H1 (cell line): ENCODE measurements around the gene CTNND2. TPM values are rescaled to one million over a fixed set of nuclear protein-coding genes. Genes with fewer than 3 reads are reported as not detected.

ENCODE experiments used
- CBX5 ChIP-seq: fragments of 300-800, 300-1000 bp; sonication (generic); IDR thresholded peaks from 2 replicates; pipeline ENCODE4 v1.7.1; 2016; ENCODE audit warnings: antibody characterized with exemption, low read length, low read depth
- CEBPB ChIP-seq: IDR thresholded peaks from 2 replicates; pipeline ENCODE4 v1.6.1; 2012; ENCODE audit warnings: low read depth, low read length
- CHD2 ChIP-seq: IDR thresholded peaks from 2 replicates; pipeline ENCODE4 v1.6.1; 2012; ENCODE audit warnings: low read length, improper control_type of control experiment
- CHD7 ChIP-seq: fragments of 300-600 bp; sonication (generic); IDR thresholded peaks from 2 replicates; pipeline ENCODE4 v1.7.1; 2012; ENCODE audit warnings: low read length, moderate library complexity, mild to moderate bottlenecking, inconsistent platforms; ENCODE audit not compliant: insufficient replicate concordance
- CTBP2 ChIP-seq: IDR thresholded peaks from 2 replicates; pipeline ENCODE4 v1.7.0; 2011; ENCODE audit warnings: borderline replicate concordance, mild to moderate bottlenecking, moderate library complexity, mixed read lengths, low read length; ENCODE audit not compliant: insufficient read depth, insufficient read length
- EGR1 ChIP-seq: IDR thresholded peaks from 2 replicates; pipeline ENCODE4 v1.6.1; 2011; ENCODE audit warnings: low read depth, low read length, borderline replicate concordance
- EP300 ChIP-seq, 2 experiments: IDR thresholded peaks; 1 replicate in 1 of 2; 2 replicates in 1 of 2; pipeline ENCODE4 v1.6.1; 2011 to 2012; ENCODE audit warnings: low read depth in 2 of 2, low read length in 2 of 2, mild to moderate bottlenecking in 2 of 2, borderline replicate concordance in 1 of 2, inconsistent platforms in 1 of 2, moderate library complexity in 1 of 2
- HDAC2 ChIP-seq, 2 experiments: fragments of 300-600 bp in 1 of 2; sonication (generic) in 1 of 2; IDR thresholded peaks; 2 replicates each; pipeline ENCODE4 v1.6.1; 2011 to 2012; ENCODE audit warnings: low read depth in 2 of 2, low read length in 2 of 2, mild to moderate bottlenecking in 2 of 2, moderate library complexity in 2 of 2, borderline replicate concordance in 1 of 2, inconsistent platforms in 1 of 2
- PHF8 ChIP-seq: fragments of 200-600 bp; sonication (generic); conservative IDR thresholded peaks from 2 replicates; pipeline ENCODE4 v1.7.1; 2012; ENCODE audit warnings: low read depth, mild to moderate bottlenecking, inconsistent platforms, low read length, moderate library complexity
- SIRT6 ChIP-seq: IDR thresholded peaks from one replicate; pipeline ENCODE4 v1.7.1; 2012; ENCODE audit warnings: low read length, inconsistent platforms
- SP2 ChIP-seq: IDR thresholded peaks from 2 replicates; pipeline ENCODE4 v1.6.1; 2012; ENCODE audit warnings: mild to moderate bottlenecking, low read length, inconsistent platforms
- ZNF274 ChIP-seq: IDR thresholded peaks from 2 replicates; pipeline ENCODE4 v1.7.0; 2012; ENCODE audit warnings: low read length, borderline replicate concordance; ENCODE audit errors: extremely low read depth
- polyA plus RNA-seq, 7 experiments: library from polyadenylated mRNA; depleted of rRNA in 3 of 7; stranded (reverse) in 5 of 7; unstranded in 2 of 7; fragments of >200 nt in 5 of 7; fragments of 200-250 nt in 2 of 7; gene quantifications; 1 replicate in 5 of 7; 2 replicates in 1 of 7; 4 replicates in 1 of 7; pipeline versions ENCODE4 v1.2.1 to v1.2.3, GENCODE V29; 2011 to 2013; ENCODE audit warnings: missing spikeins in 2 of 7, mixed read lengths in 2 of 7
- total RNA-seq: library from RNA; stranded (reverse); fragmentation: NEBNext Ultra II Directional; extraction: Animal tissue kit (Norgen Biotek cat#: 25700); gene quantifications from 2 replicates; pipeline ENCODE4 v1.2.1, GENCODE V29; 2021

Gene CTNND2
- total and polyA plus RNA-seq, 2 of the 8 experiments (the other 6 are each of a cell fraction or from before 2014, with no cell fraction given), result 7.4 to 14.2 TPM

- TF ChIP-seq CHD7 (no peak), ZNF274 (no peak), CHD2 (no peak), SP2 (no peak), CBX5 (no peak), SIRT6 (no peak), CTBP2 (no peak), HDAC2 (IDR thresholded peaks at IDR 0.05; ENCODE audit: borderline replicate concordance in 1 of 2, low read depth in 2 of 2, low read length in 2 of 2) (no peak), CEBPB (no peak), PHF8 (no peak), EGR1 (no peak), EP300 (IDR thresholded peaks at IDR 0.05; ENCODE audit: borderline replicate concordance in 1 of 2, low read depth in 2 of 2, low read length in 2 of 2) (no peak)
Observed at GRCh38 chr5:11157132-11157531, 747.1 kb downstream of the CTNND2 start (continued).
